Mesodermal cell (in vitro differentiated cells): ENCODE measurements around the gene RNU6-8. TPM values are rescaled to one million over a fixed set of nuclear protein-coding genes. Genes with fewer than 3 reads are reported as not detected.
A peak's percentile ranks its signal among the peaks of the same experiment; 100 is the strongest.

Experiments used
- H3K27ac ChIP-seq: 2 replicates; pipeline ENCODE4 v1.7.0; 2013; ENCODE audit warnings: mild to moderate bottlenecking, low read depth, low read length, moderate library complexity; ENCODE audit not compliant: severe bottlenecking
- H3K36me3 ChIP-seq: 2 replicates; pipeline ENCODE4 v1.7.1; 2013; ENCODE audit warnings: mild to moderate bottlenecking, low read length, moderate library complexity; ENCODE audit not compliant: control insufficient read depth, insufficient read depth
- H3K4me1 ChIP-seq: one replicate; pipeline ENCODE4 v1.7.1; 2013; ENCODE audit warnings: mild to moderate bottlenecking, low read length; ENCODE audit not compliant: insufficient read depth, control insufficient read depth, poor library complexity, severe bottlenecking
- H3K4me3 ChIP-seq: 2 replicates; pipeline ENCODE4 v1.7.0; 2013; ENCODE audit warnings: low read length, control low read depth, mild to moderate bottlenecking; ENCODE audit not compliant: insufficient read depth, poor library complexity, severe bottlenecking; ENCODE audit errors: extremely low read depth
- H3K9me3 ChIP-seq: 2 replicates; pipeline ENCODE4 v1.7.1; 2013; ENCODE audit warnings: mild to moderate bottlenecking, low read length, moderate library complexity; ENCODE audit not compliant: control insufficient read depth
- WGBS, 2 experiments: methylation state at CpG; one replicate each; pipeline ENCODE4 v1.1.5; 2013; ENCODE audit warnings: missing lambda C conversion rate in 2 of 2; ENCODE audit not compliant: insufficient coverage in 2 of 2; 5-methylcytosine and 5-hydroxymethylcytosine counted together
- polyA plus RNA-seq, 2 experiments: library from polyadenylated mRNA; stranded (reverse); fragments of 50-300 nt; gene quantifications; one replicate each; pipeline ENCODE4 v1.2.3, GENCODE V29; 2013

The RNU6-8 gene
- not detected for polyA plus RNA-seq (2013, experiment 1 of 2)
- polyA plus RNA-seq (2013, experiment 2 of 2), result not detected

DNA sequence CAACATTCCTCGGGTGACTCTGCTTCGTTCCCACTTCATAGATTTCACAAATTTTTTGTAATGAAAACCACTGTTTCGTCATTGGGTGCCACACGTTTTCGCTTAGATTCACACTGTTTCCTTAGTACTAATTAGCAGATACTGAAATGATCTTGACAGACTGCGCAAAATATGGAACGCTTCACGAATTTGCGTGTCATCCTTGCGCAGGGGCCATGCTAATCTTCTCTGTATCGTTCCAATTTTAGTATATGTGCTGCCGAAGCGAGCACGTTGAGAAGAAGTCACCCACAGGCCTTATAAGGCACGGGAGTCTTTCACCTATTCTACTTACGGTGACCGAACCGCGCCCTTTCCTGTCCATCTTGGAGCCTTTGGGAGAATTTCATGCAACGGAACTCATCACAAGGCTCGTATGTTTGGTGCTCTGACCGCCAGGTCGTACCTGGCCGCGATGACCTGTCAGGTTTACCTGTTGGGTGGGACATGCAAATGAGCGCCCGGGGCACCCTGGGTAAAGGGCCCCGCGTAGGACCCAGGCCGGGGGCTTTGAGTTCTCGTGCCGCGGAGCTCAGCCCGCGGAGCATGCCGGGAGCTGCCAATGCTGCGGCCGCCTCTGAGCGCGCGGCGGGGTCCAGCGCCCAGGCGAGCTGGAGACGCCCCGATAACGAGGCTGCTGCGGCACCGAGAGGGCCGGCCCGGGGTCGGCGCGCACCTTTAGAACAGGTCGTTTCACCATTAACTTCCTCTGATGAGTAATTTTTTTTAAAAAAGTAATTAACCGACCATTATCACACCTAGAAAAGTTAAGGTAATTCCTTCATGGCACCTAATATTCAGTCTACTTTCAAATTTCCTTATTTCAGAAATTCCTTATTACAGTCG is at the start of gene RNU6-8:
Gene RNU6-8, minus strand, starts transcription at position 272 of the 885 bp plus-strand sequence.
- no peaks in the 10 kb centered on the region for H3K36me3 ChIP-seq
- no peaks in the 10 kb centered on the region for H3K4me1 ChIP-seq
- H3K4me3 ChIP-seq, result peak within 1 kb of the TSS; percentile 61
- peak within 1 kb of the TSS; percentile 99 for H3K27ac ChIP-seq
- 1% methylated on average over 45 to 49 of the region's 57 CpGs for WGBS, 2 experiments
- no peaks in the 10 kb centered on the region for H3K9me3 ChIP-seq

DNA sequence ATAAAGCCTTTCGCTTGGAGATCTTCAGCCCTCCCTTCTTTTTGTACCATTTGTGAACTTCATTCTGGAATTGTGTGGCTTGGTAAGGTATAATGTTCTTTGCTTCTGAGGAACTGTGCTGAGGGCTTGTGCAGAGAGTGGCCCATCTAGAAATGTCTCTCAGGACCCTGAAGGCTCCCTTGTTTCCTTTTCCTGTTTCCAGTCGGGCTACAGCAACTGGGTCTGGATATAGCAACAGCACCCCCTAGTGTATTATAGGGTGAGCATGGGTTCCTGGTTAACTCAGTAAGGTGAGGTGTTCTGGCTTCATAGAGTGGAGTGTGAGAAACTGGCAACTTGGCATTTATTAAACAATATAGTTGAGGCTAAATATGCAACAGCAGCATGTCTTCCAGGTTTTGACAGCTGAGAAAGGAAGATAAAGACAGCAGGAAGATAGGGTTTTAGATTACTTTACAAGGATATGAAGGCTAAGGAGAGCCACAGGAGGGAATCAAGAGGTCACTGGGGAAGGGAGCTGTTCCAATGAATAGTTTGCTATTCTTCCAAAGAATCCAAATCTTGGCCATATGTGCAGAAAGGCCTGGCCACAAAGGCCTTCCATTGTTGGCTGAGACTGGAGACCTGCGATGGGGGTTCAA is 49.1 kb upstream of the RNU6-8 start:
- no peaks in the 10 kb centered on the region for H3K36me3 ChIP-seq
- peaks cover 9% of the 10 kb centered on the region for H3K4me1 ChIP-seq
- no peak overlapping the region for H3K4me3 ChIP-seq
- WGBS, 2 experiments, result 60% methylated on average over 1 of the region's 3 CpGs; no CpG with 5 or more reads in 1 of the 2 experiments
- H3K27ac ChIP-seq, result no peak overlapping the region
- no peaks in the 10 kb centered on the region for H3K9me3 ChIP-seq

DNA sequence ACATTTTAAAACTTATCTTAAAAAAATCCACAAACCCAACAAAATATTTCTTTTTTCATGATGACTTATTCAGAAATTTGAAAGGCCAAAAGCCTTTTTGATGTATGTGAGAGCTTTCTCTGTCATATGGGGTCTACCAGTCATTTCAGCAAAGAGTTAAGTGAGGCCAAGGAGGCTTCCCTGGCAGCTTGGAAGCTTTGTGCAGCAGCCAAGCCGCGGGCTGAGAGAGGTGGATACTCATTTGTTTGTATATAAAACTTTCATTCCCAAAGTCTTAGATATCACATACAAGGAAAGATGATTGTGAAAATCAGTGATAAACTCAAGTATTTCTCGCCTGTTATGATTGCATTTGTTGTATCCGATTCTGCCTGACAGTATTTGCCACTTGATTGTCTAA is 48.5 kb upstream of the RNU6-8 start:
- Histone ChIP-seq H3K36me3 (no peaks in the 10 kb centered on the region), H3K9me3 (no peaks in the 10 kb centered on the region), H3K4me3 (no peak overlapping the region), H3K4me1 (peaks cover 9% of the 10 kb centered on the region), H3K27ac (no peak overlapping the region)
- 100% methylated on average over 2 of the region's 4 CpGs; no CpG with 5 or more reads in 1 of the 2 experiments for WGBS, 2 experiments

DNA sequence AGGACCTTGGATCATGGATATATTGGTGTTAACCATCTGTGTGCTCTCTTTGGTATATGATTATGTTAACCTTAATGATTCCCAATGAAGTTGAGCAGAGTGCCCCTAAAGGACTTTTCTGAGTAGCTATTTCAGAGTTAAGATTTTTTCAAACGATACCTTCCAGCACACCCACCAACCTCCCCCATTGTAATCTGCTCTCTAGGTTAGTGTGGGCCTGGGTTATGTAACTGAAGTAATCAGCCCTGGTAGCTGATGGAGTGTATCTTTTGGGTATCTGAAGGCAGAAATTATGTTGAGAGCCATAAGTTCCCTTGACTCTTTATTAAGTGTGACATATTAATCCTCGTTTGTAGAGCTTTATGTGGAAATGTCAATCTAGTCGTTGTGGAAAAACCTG is 47.6 kb upstream of the RNU6-8 start:
- H3K36me3 ChIP-seq, result no peaks in the 10 kb centered on the region
- H3K4me3 ChIP-seq, result no peak overlapping the region
- WGBS, 2 experiments, result 75 to 85% methylated on average over 2 of the region's 3 CpGs
- no peaks in the 10 kb centered on the region for H3K9me3 ChIP-seq
- H3K27ac ChIP-seq, result no peak overlapping the region
- peaks cover 6% of the 10 kb centered on the region for H3K4me1 ChIP-seq

DNA sequence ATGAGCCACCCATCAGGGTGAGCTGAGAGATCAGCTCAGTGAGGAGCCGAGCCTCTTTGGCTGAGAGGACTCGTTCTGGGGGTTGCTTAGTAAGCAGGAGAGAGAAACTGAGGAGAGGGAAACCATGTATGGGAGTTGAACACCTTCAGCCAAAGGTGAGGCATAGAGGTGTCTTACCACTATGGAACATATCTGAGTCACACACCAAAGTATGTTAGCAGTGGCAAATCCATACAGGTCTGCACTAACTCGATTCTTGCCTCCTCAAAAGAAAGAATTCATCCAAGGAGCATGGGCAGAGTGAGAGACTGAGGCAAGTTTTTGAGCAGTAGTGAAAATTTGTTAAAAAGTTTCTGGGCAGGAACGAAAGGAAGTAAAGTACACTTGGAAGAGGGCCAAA is 46.7 kb upstream of the RNU6-8 start:
- 93 to 97% methylated on average over 2 to 4 of the region's 4 CpGs for WGBS, 2 experiments
- no peaks in the 10 kb centered on the region for H3K36me3 ChIP-seq

DNA sequence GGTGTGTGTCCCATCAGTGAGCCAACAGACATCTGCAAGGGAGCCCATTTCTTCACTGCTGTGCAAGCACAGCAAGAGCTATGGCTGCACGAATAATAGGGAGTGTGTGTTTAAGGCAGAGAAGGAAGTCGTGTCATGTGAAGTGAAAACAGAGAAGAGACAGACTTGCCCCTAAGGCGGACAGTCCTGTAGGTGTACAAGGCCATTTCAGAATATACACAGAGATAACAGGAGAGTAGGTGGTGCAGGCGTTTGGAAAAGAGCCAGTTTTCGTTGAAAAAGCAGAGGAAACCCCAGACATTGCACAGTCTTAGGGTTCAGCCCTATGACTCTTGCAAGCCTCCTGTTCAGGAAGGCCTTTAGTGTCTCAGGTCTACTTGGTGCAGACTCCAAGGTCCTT is 46.3 kb upstream of the RNU6-8 start:
- Histone ChIP-seq H3K4me3 (no peak overlapping the region), H3K9me3 (no peaks in the 10 kb centered on the region), H3K36me3 (no peaks in the 10 kb centered on the region), H3K27ac (no peak overlapping the region), H3K4me1 (peaks cover 6% of the 10 kb centered on the region)
- whole genome bisulfite sequencing, 2 experiments, result 88 to 92% methylated on average over 4 to 5 of the region's 5 CpGs

More for the DNA sequence above, 46.7 kb upstream of the RNU6-8 start:
- no peaks in the 10 kb centered on the region for H3K9me3 ChIP-seq
- H3K27ac ChIP-seq, result no peak overlapping the region
- peaks cover 6% of the 10 kb centered on the region for H3K4me1 ChIP-seq
- no peak overlapping the region for H3K4me3 ChIP-seq

DNA sequence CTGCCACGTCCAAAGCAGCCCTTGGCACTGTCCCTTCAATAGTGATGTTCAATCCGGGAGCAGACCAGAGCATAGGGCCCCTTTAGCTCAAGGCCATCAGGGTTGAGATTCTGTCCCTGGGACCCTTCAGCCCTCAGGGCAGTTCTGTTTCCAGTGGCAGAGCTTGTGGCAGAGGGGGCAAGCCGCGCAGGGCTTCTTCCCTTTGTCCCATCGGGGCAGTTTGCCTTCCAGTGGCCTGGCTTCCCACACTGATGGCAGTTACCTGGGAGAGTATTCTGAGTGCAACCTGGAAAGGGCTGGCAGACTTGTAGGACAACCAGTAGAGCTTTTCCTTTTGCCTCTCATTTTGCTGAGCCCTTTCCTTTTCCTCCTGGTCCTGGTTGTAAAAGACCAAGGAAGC is 43.7 kb upstream of the RNU6-8 start:
- peaks cover 3% of the 10 kb centered on the region for H3K9me3 ChIP-seq
- H3K27ac ChIP-seq, result no peak overlapping the region
- no peak overlapping the region for H3K4me3 ChIP-seq
- H3K36me3 ChIP-seq, result no peaks in the 10 kb centered on the region
- WGBS, 2 experiments, result 89 to 96% methylated on average over 4 to 5 of the region's 5 CpGs
- H3K4me1 ChIP-seq, result peaks cover 3% of the 10 kb centered on the region

DNA sequence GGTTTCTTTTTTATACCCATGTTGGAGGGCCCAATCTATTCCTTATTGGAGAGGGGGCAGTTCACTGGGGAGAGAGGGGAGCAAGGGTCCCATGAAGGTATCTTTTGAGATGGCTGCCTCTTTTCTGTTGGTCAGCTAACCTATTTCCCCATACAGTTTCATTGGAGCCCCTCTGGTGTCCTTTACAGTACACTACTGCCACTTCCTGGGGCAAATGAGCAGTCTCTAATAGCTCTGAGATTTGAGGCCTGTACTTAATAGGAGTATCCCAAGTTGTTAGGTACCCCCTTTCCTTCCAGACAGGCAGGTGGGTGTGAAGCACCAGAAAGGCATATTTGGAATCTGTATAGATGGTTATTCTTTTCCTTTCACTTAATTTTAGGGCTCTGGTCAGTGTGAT is 41.3 kb upstream of the RNU6-8 start:
- H3K27ac ChIP-seq, result no peak overlapping the region
- H3K4me1 ChIP-seq, result no peaks in the 10 kb centered on the region
- H3K36me3 ChIP-seq, result no peaks in the 10 kb centered on the region
- H3K9me3 ChIP-seq, result peaks cover 8% of the 10 kb centered on the region
- H3K4me3 ChIP-seq, result no peak overlapping the region

DNA sequence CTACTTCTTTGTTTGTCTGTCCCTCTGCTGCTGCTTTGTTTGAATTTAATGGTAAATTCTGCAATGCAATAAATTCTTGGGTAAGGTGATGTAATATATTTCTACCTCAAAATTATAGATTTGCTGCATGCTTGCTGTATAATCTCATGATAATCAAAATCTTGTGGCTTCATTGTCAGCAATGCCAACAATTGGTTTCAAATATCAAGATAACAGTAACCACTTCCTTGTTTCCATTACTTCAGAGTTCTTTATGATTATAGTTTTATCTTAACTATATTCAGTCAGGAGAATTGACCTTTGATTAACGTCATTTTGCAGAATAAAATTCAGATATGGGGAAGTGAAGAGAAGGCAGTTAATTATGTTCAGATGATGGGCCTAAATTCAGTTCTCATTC is 30.2 kb upstream of the RNU6-8 start:
- 100% methylated on average over 1 of the region's 1 CpG; no CpG with 5 or more reads in 1 of the 2 experiments for WGBS, 2 experiments

DNA sequence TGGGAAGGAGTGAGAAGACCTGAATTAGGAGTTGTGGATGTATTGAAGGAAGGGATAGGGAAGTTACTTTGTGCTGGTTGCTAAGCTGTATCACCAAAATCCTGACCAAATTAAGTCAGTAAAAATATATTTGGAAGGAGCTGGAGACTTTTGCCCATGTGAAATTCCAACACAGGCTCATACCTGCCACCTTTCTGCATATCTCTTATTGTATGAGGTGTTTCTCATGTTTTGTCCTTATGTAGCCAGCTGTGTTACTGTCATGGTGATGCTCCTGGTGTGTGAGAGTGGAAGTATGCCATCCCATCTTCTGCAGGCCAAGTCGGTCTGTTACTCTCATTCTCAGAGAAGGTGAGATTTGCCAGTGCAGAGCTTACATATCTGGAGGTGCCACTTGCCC is 29.4 kb upstream of the RNU6-8 start:
- Histone ChIP-seq H3K9me3 (no peaks in the 10 kb centered on the region), H3K4me1 (peaks cover 10% of the 10 kb centered on the region), H3K36me3 (no peaks in the 10 kb centered on the region), H3K27ac (no peak overlapping the region), H3K4me3 (no peak overlapping the region)
- 100% methylated on average over 1 of the region's 1 CpG for WGBS, 2 experiments

More for the DNA sequence above, 30.2 kb upstream of the RNU6-8 start:
- H3K4me1 ChIP-seq, result peaks cover 10% of the 10 kb centered on the region
- H3K27ac ChIP-seq, result no peak overlapping the region
- H3K36me3 ChIP-seq, result no peaks in the 10 kb centered on the region
- no peaks in the 10 kb centered on the region for H3K9me3 ChIP-seq
- no peak overlapping the region for H3K4me3 ChIP-seq
